ENCODE data around the gene TLR6. TPM values are rescaled to one million over a fixed set of nuclear protein-coding genes. Genes with fewer than 3 reads are reported as not detected.

TLR6 gene
- total RNA-seq, 4 donors from 2014 or later = 1.4 to 3.0 (median 1.8) TPM

GRCh38 chr4:38787693-38788092 is 68.9 kb downstream of the TLR6 start:
- Histone ChIP-seq H3K27me3 (no peaks in the 10 kb centered on the region), H3K36me3 (no peaks in the 10 kb centered on the region), H3K4me3 (replicated peaks in 1 of 3) (no peak overlapping the region), H3K27ac (no peak overlapping the region), H3K9me3 (no peaks in the 10 kb centered on the region), H3K4me1 (no peaks in the 10 kb centered on the region)
- WGBS, 2 donors = 78 to 88% methylated on average over 4 of the region's 4 CpGs
- TF ChIP-seq, protein P1, sequence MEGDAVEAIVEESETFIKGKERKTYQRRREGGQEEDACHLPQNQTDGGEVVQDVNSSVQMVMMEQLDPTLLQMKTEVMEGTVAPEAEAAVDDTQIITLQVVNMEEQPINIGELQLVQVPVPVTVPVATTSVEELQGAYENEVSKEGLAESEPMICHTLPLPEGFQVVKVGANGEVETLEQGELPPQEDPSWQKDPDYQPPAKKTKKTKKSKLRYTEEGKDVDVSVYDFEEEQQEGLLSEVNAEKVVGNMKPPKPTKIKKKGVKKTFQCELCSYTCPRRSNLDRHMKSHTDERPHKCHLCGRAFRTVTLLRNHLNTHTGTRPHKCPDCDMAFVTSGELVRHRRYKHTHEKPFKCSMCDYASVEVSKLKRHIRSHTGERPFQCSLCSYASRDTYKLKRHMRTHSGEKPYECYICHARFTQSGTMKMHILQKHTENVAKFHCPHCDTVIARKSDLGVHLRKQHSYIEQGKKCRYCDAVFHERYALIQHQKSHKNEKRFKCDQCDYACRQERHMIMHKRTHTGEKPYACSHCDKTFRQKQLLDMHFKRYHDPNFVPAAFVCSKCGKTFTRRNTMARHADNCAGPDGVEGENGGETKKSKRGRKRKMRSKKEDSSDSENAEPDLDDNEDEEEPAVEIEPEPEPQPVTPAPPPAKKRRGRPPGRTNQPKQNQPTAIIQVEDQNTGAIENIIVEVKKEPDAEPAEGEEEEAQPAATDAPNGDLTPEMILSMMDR (IDR thresholded peaks at IDR 0.05) = no peak
- TF ChIP-seq POLR2A (IDR thresholded peaks at IDR 0.05) = no peak
- no peak for DNase-seq
- intact Hi-C loops (cut with DNase I) = no loop called here

GRCh38 chr4:38785901-38786402 is 70.7 kb downstream of the TLR6 start:
- H3K9me3 ChIP-seq = no peaks in the 10 kb centered on the region
- H3K4me1 ChIP-seq = no peaks in the 10 kb centered on the region
- TF ChIP-seq, protein P1 (IDR thresholded peaks at IDR 0.05) = no peak
- TF ChIP-seq POLR2A (IDR thresholded peaks at IDR 0.05) = no peak
- no peaks in the 10 kb centered on the region for H3K36me3 ChIP-seq
- no peak overlapping the region for H3K4me3 ChIP-seq (replicated peaks in 1 of 3)
- 89 to 90% methylated on average over 8 of the region's 8 CpGs for WGBS, 2 donors
- H3K27ac ChIP-seq = no peak overlapping the region
- DNase-seq = no peak
- no peaks in the 10 kb centered on the region for H3K27me3 ChIP-seq
- intact Hi-C loops (cut with DNase I) = no loop called here

GRCh38 chr4:38785041-38785790 is 71.4 kb downstream of the TLR6 start:
- no peaks in the 10 kb centered on the region for H3K36me3 ChIP-seq
- H3K4me3 ChIP-seq (replicated peaks in 1 of 3) = no peak overlapping the region
- DNase-seq = no peak
- no peaks in the 10 kb centered on the region for H3K4me1 ChIP-seq
- no peak overlapping the region for H3K27ac ChIP-seq
- no peak for TF ChIP-seq POLR2A (IDR thresholded peaks at IDR 0.05)
- TF ChIP-seq, protein P1 (IDR thresholded peaks at IDR 0.05) = no peak
- H3K9me3 ChIP-seq = no peaks in the 10 kb centered on the region
- WGBS, 2 donors = 75 to 83% methylated on average over 6 of the region's 6 CpGs
- intact Hi-C loops (cut with DNase I) = no loop called here
- no peaks in the 10 kb centered on the region for H3K27me3 ChIP-seq

- TF ChIP-seq, protein P1 (IDR thresholded peaks at IDR 0.05) = no peak
- TF ChIP-seq POLR2A (IDR thresholded peaks at IDR 0.05) = no peak
- WGBS, 2 donors = 93 to 98% methylated on average over 4 of the region's 4 CpGs
- Histone ChIP-seq H3K4me1 (no peaks in the 10 kb centered on the region), H3K36me3 (no peaks in the 10 kb centered on the region), H3K4me3 (replicated peaks in 1 of 3) (no peak overlapping the region), H3K27ac (no peak overlapping the region), H3K27me3 (no peaks in the 10 kb centered on the region), H3K9me3 (no peaks in the 10 kb centered on the region)
- intact Hi-C loops (cut with DNase I) = no loop called here
- no peak for DNase-seq
These were observed 72.5 kb downstream of the TLR6 start for GRCh38 chr4:38784141-38784540.

DNA sequence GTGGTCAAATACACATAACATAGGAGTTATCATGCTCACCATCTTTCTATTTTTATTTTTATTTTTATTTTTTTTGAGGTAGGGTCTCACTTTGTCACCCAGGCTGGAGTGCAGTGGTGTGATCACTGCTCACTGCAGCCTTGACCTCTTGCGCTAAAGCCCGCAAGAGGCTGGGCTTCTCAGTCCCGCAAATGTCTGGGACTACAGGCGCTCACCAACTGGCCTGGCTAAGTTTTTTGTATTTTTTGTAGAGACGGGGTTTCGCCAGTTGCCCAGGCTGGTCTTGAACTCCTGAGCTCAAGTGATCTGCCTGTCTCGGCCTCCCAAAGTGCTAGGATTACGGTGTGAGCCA is 73.5 kb downstream of the TLR6 start:
- intact Hi-C loops (cut with DNase I) = no loop called here
- no peaks in the 10 kb centered on the region for H3K9me3 ChIP-seq
- no peaks in the 10 kb centered on the region for H3K27me3 ChIP-seq
- H3K4me3 ChIP-seq (replicated peaks in 1 of 3) = no peak overlapping the region
- no peaks in the 10 kb centered on the region for H3K4me1 ChIP-seq
- no peaks in the 10 kb centered on the region for H3K36me3 ChIP-seq
- no peak for DNase-seq
- 84 to 87% methylated on average over 8 of the region's 8 CpGs for WGBS, 2 donors
- no peak overlapping the region for H3K27ac ChIP-seq
- TF ChIP-seq, protein P1 (IDR thresholded peaks at IDR 0.05) = peak in 1 of 6 experiments; percentile 5
- no peak for TF ChIP-seq POLR2A (IDR thresholded peaks at IDR 0.05)

All from thyroid gland (tissue), 4 donors.